PC-3 (cell line): ENCODE results near the gene PSMD2. TPM values are rescaled to one million over a fixed set of nuclear protein-coding genes. Genes with fewer than 3 reads are reported as not detected.

Source experiments
- ATAC-seq: fragments of 200-7000 bp; cut with Tn5 transposase; 2 replicates; pipeline ENCODE4 v1.9.1; 2020; ENCODE audit warnings: mild to moderate bottlenecking, moderate library complexity
- BruUV-seq: library from RNA; stranded (reverse); fragments of 400-500 nt; replicated peaks from 2 replicates; lab custom pipeline; 2021; lab: Mats Ljungman, UMichigan
- CTCF ChIA-PET: fragments of 300-600 bp; sonication (Branson Sonifier 250); formaldehyde crosslinking; loops from one replicate; lab custom pipeline; 2022; ENCODE audit warnings: antibody characterized with exemption; lab: Charles Lee
- POLR2A ChIA-PET: fragments of 300-600 bp; sonication (Branson Sonifier 250); formaldehyde crosslinking; loops from one replicate; lab custom pipeline; 2022; ENCODE audit warnings: antibody characterized with exemption; ENCODE audit not compliant: unreplicated experiment; lab: Charles Lee
- DNase-seq: peaks from one replicate; pipeline ENCODE4 v3.0.0-alpha.2; 2015
- H2AFZ ChIP-seq: fragments of 300-600 bp; sonication (generic); 2 replicates; pipeline ENCODE4 v1.6.0; 2016; ENCODE audit warnings: antibody characterized with exemption, low read length
- H3F3A ChIP-seq: fragments of 300-600 bp; sonication (generic); one replicate; pipeline ENCODE4 v1.6.0; 2017; ENCODE audit warnings: antibody characterized with exemption, low read length, control low read depth, mild to moderate bottlenecking; ENCODE audit not compliant: unreplicated experiment
- H3K27ac ChIP-seq: fragments of 300-600 bp; sonication (generic); 2 replicates; pipeline ENCODE4 v1.5.1; 2016; ENCODE audit warnings: mild to moderate bottlenecking, low read length
- H3K27me3 ChIP-seq: fragments of 300-600 bp; sonication (generic); 2 replicates; pipeline ENCODE4 v1.6.1; 2016; ENCODE audit warnings: low read length, mixed read lengths
- H3K36me3 ChIP-seq: fragments of 300-600 bp; sonication (generic); 2 replicates; pipeline ENCODE4 v1.6.1; 2016; ENCODE audit warnings: low read depth, mixed run types, low read length, mixed read lengths
- H3K4me1 ChIP-seq: fragments of 300-600 bp; sonication (generic); 2 replicates; pipeline ENCODE4 v1.5.1; 2016; ENCODE audit warnings: low read length; ENCODE audit not compliant: insufficient read depth
- H3K4me2 ChIP-seq: fragments of 300-600 bp; sonication (generic); 2 replicates; pipeline ENCODE4 v1.6.0; 2016; ENCODE audit warnings: low read length
- H3K4me3 ChIP-seq: fragments of 300-600 bp; sonication (generic); 2 replicates; pipeline ENCODE4 v1.5.1; 2016; ENCODE audit warnings: mild to moderate bottlenecking, low read length, mixed read lengths
- H3K79me2 ChIP-seq: fragments of 300-600 bp; sonication (generic); 2 replicates; pipeline ENCODE4 v1.6.1; 2017; ENCODE audit warnings: low read length, mixed read lengths
- H3K9ac ChIP-seq: fragments of 300-600 bp; sonication (generic); 2 replicates; pipeline ENCODE4 v1.6.0; 2016; ENCODE audit warnings: mild to moderate bottlenecking, low read length
- H3K9me2 ChIP-seq: fragments of 300-600 bp; sonication (generic); replicated peaks from 2 replicates; pipeline ENCODE4 v1.6.1; 2016; ENCODE audit warnings: mixed run types, low read length, mixed read lengths
- H3K9me3 ChIP-seq: fragments of 300-600 bp; sonication (generic); 2 replicates; pipeline ENCODE4 v1.6.1; 2016; ENCODE audit warnings: low read length, mixed read lengths
- H4K20me1 ChIP-seq: fragments of 300-600 bp; sonication (generic); 2 replicates; pipeline ENCODE4 v1.6.1; 2016; ENCODE audit warnings: low read length, mixed read lengths
- EZH2 ChIP-seq: fragments of 300-600 bp; sonication (generic); IDR thresholded peaks from one replicate; pipeline ENCODE4 v1.6.1; 2017; ENCODE audit warnings: antibody characterized with exemption, mild to moderate bottlenecking, low read length; ENCODE audit not compliant: unreplicated experiment
- EZH2phosphoT487 ChIP-seq: fragments of 300-600 bp; sonication (generic); IDR thresholded peaks from 2 replicates; pipeline ENCODE4 v1.6.1; 2018; ENCODE audit warnings: mild to moderate bottlenecking, antibody characterized with exemption, low read length, borderline replicate concordance
- intact Hi-C: fragments of 100-400 bp; cut with micrococcal nuclease; formaldehyde crosslinking; loops from 2 replicates; pipeline ENCODE4 v1.9.0; 2023
- total RNA-seq: library from RNA; depleted of rRNA; stranded (reverse); fragments of >200 nt; gene quantifications from 2 replicates; pipeline ENCODE4 v1.2.3, GENCODE V29; 2014
- TF ChIP-seq, protein P1 (sequence below): fragments of 300-600 bp; sonication (generic); conservative IDR thresholded peaks from 2 replicates; pipeline ENCODE4 v1.5.1; 2017; ENCODE audit warnings: antibody characterized with exemption, low read depth, mild to moderate bottlenecking, low read length

PSMD2 gene
- total RNA-seq, 1 experiment from 2014 or later, result 1,057 TPM

- peak; percentile 33 for DNase-seq
Observed at GRCh38 chr3:184325715-184326369, 26.8 kb downstream of the PSMD2 start.

GRCh38 chr3:184327171-184327570 lies 28.1 kb downstream of the PSMD2 start:
- H4K20me1 ChIP-seq, result peaks cover 14% of the 10 kb centered on the region
- peaks cover 3% of the 10 kb centered on the region for H3F3A ChIP-seq
- no peak overlapping the region for H3K4me2 ChIP-seq
- no peak overlapping the region for H2AFZ ChIP-seq
- ATAC-seq (no peak), DNase-seq (no peak)
- H3K27me3 ChIP-seq, result no peaks in the 10 kb centered on the region
- H3K4me3 ChIP-seq, result no peak overlapping the region
- H3K27ac ChIP-seq, result no peak overlapping the region
- peaks cover 53% of the 10 kb centered on the region for H3K79me2 ChIP-seq
- TSS peak; percentile 14 for BruUV-seq
- H3K36me3 ChIP-seq, result peaks cover 88% of the 10 kb centered on the region
- TF ChIP-seq, protein P1, sequence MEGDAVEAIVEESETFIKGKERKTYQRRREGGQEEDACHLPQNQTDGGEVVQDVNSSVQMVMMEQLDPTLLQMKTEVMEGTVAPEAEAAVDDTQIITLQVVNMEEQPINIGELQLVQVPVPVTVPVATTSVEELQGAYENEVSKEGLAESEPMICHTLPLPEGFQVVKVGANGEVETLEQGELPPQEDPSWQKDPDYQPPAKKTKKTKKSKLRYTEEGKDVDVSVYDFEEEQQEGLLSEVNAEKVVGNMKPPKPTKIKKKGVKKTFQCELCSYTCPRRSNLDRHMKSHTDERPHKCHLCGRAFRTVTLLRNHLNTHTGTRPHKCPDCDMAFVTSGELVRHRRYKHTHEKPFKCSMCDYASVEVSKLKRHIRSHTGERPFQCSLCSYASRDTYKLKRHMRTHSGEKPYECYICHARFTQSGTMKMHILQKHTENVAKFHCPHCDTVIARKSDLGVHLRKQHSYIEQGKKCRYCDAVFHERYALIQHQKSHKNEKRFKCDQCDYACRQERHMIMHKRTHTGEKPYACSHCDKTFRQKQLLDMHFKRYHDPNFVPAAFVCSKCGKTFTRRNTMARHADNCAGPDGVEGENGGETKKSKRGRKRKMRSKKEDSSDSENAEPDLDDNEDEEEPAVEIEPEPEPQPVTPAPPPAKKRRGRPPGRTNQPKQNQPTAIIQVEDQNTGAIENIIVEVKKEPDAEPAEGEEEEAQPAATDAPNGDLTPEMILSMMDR, result no peak
- TF ChIP-seq EZH2, result no peak
- TF ChIP-seq EZH2phosphoT487, result no peak
- ChIA-PET POLR2A (no interaction called here), CTCF (no interaction called here)
- H3K9me2 ChIP-seq, result no peaks in the 10 kb centered on the region
- H3K9ac ChIP-seq, result no peak overlapping the region
- intact Hi-C loops, result no loop called here
- peaks cover 14% of the 10 kb centered on the region for H3K4me1 ChIP-seq
- no peaks in the 10 kb centered on the region for H3K9me3 ChIP-seq

More at GRCh38 chr3:184325715-184326369, 26.8 kb downstream of the PSMD2 start:
- POLR2A ChIA-PET, result no interaction called here
- TF ChIP-seq EZH2phosphoT487, result no peak
- Histone ChIP-seq H3K4me1 (peaks cover under 1% of the 10 kb centered on the region; the same call in 1 of the 2 replicates), H3F3A (no peaks in the 10 kb centered on the region), H3K36me3 (peaks cover 88% of the 10 kb centered on the region), H3K79me2 (peaks cover 62% of the 10 kb centered on the region), H4K20me1 (peaks cover 27% of the 10 kb centered on the region), H2AFZ (no peak overlapping the region), H3K4me2 (no peak overlapping the region), H3K9ac (no peak overlapping the region), H3K27ac (no peak overlapping the region), H3K27me3 (no peaks in the 10 kb centered on the region), H3K9me3 (no peaks in the 10 kb centered on the region), H3K9me2 (no peaks in the 10 kb centered on the region), H3K4me3 (no peak overlapping the region)
- no TSS peak for BruUV-seq
- CTCF ChIA-PET, result no interaction called here
- intact Hi-C loops, result no loop called here
- ATAC-seq, result peak; percentile 32; the same call in 1 of the 2 replicates

DNA sequence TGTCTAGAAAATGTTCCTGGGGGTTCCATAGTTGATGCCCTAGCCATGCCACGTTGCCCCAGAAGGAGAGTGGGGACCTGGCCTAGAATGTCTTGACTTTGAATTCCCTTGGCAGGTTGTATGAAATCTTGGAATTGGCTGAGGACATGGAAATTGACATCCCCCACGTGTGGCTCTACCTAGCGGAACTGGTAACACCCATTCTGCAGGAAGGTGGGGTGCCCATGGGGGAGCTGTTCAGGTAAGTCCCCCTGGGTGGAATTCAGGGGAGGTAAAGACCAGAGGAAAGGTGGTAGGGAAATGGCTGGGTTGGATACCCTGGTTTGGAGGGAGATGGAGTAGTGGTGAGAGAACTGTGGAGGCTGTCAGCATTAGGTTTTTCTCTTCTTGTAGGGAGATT lies 29.5 kb downstream of the PSMD2 start:
- Histone ChIP-seq H2AFZ (no peak overlapping the region), H4K20me1 (peaks cover 8% of the 10 kb centered on the region), H3K9me2 (no peaks in the 10 kb centered on the region), H3K36me3 (peaks cover 86% of the 10 kb centered on the region), H3K27ac (no peak overlapping the region), H3K79me2 (peaks cover 49% of the 10 kb centered on the region), H3K4me3 (no peak overlapping the region), H3K4me1 (peaks cover 27% of the 10 kb centered on the region), H3F3A (peaks cover 13% of the 10 kb centered on the region), H3K9ac (no peak overlapping the region), H3K27me3 (no peaks in the 10 kb centered on the region), H3K4me2 (no peak overlapping the region), H3K9me3 (no peaks in the 10 kb centered on the region)
- POLR2A ChIA-PET, result no interaction called here
- no TSS peak for BruUV-seq
- CTCF ChIA-PET, result no interaction called here
- TF ChIP-seq, protein P1, result no peak
- TF ChIP-seq EZH2, result no peak
- TF ChIP-seq EZH2phosphoT487, result no peak
- ATAC-seq, result no peak
- no peak for DNase-seq
- intact Hi-C loops, result no loop called here
